Endometrial microvascular endothelial cells (primary cell): ENCODE data around the gene RNFT1. TPM values are rescaled to one million over a fixed set of nuclear protein-coding genes. Genes with fewer than 3 reads are reported as not detected.
"Not testable (repeated sequence)": the region's sequence is repeated elsewhere in the genome, so short reads cannot be mapped to it uniquely, and the experiment has no call there.

Experiments used
- in situ Hi-C: cut with HindIII; loops from 2 replicates; pipeline ENCODE4 v1.10.0; 2017; ENCODE audit warnings: low sequenced_read_pairs, low pct_unique_long_range_greater_than_20kb; ENCODE audit errors: inconsistent ontology term
- total RNA-seq: library from RNA; depleted of rRNA; stranded (reverse); fragments of >200 nt; gene quantifications from one replicate; pipeline ENCODE4 v1.2.3, GENCODE V29; 2015; ENCODE audit errors: inconsistent ontology term

Gene RNFT1
- total RNA-seq: 11.8 TPM

- in situ Hi-C loops: no loop called here
Measured at GRCh38 chr17:59964482-59965328, at the start of gene RNFT1. Gene RNFT1, minus strand, starts transcription at chr17:59964740. Its CDS starts 77 bp downstream, at chr17:59964663.

- in situ Hi-C loops: not testable (repeated sequence)
Measured at GRCh38 chr17:60009326-60009725, 44.8 kb upstream of the RNFT1 start.

GRCh38 chr17:60008377-60008776 lies 43.8 kb upstream of the RNFT1 start:
- in situ Hi-C loops: not testable (repeated sequence)

- in situ Hi-C loops: no loop called here
Measured at GRCh38 chr17:60006160-60006559, 41.6 kb upstream of the RNFT1 start.

GRCh38 chr17:60004561-60004960 lies 40.0 kb upstream of the RNFT1 start:
- in situ Hi-C loops: not testable (repeated sequence)

- in situ Hi-C loops: not testable (repeated sequence)
Measured at GRCh38 chr17:60002405-60002804, 37.9 kb upstream of the RNFT1 start.

- in situ Hi-C loops: not testable (repeated sequence)
Measured at GRCh38 chr17:59996608-59997007, 32.1 kb upstream of the RNFT1 start.

- in situ Hi-C loops: not testable (repeated sequence)
Measured at GRCh38 chr17:59975166-59975565, 10.6 kb upstream of the RNFT1 start.

GRCh38 chr17:59973483-59973882 lies 8.9 kb upstream of the RNFT1 start:
- in situ Hi-C loops: not testable (repeated sequence)

GRCh38 chr17:59972778-59973177 lies 8.2 kb upstream of the RNFT1 start:
- in situ Hi-C loops: no loop called here

- in situ Hi-C loops: not testable (repeated sequence)
Measured at GRCh38 chr17:59971771-59972170, 7.2 kb upstream of the RNFT1 start.

GRCh38 chr17:59963738-59964481 lies 630 bp downstream of the RNFT1 start:
- in situ Hi-C loops: no loop called here

- in situ Hi-C loops: no loop called here
Measured at GRCh38 chr17:59962739-59963318, 1.7 kb downstream of the RNFT1 start.

- in situ Hi-C loops: not testable (repeated sequence)
Measured at GRCh38 chr17:59959574-59959973, 5.0 kb downstream of the RNFT1 start.

GRCh38 chr17:59954856-59955255 lies 9.7 kb downstream of the RNFT1 start:
- in situ Hi-C loops: no loop called here

GRCh38 chr17:59950049-59950448 lies 14.5 kb downstream of the RNFT1 start:
- in situ Hi-C loops: no loop called here

GRCh38 chr17:59947310-59947709 lies 17.2 kb downstream of the RNFT1 start:
- in situ Hi-C loops: not testable (repeated sequence)

GRCh38 chr17:59946433-59946832 lies 18.1 kb downstream of the RNFT1 start:
- in situ Hi-C loops: not testable (repeated sequence)

- in situ Hi-C loops: no loop called here
Measured at GRCh38 chr17:59941131-59941530, 23.4 kb downstream of the RNFT1 start.

- in situ Hi-C loops: not testable (repeated sequence)
Measured at GRCh38 chr17:59940697-59941096, 23.8 kb downstream of the RNFT1 start.
